GM12878 (cell line): ENCODE measurements around the gene FGF12. TPM values are rescaled to one million over a fixed set of nuclear protein-coding genes. Genes with fewer than 3 reads are reported as not detected.

ENCODE experiments used
- ATAC-seq: fragments of 200-7000 bp; cut with Tn5 transposase; 3 replicates; pipeline ENCODE4 v1.9.1; 2020; ENCODE audit warnings: mild to moderate bottlenecking, moderate library complexity
- BruUV-seq: library from RNA; stranded (reverse); fragments of 400-500 nt; replicated peaks from 2 replicates; lab custom pipeline; 2021; lab: Mats Ljungman, UMichigan
- CTCF ChIA-PET: fragments of 300-600 bp; sonication (Branson Sonifier 250); formaldehyde crosslinking; extraction: SDS; loops from one replicate; lab custom pipeline; 2021; ENCODE audit warnings: inconsistent platforms; lab: Yijun Ruan, JAX
- POLR2A ChIA-PET: fragments of 350-600 bp; formaldehyde crosslinking; extraction: SDS; loops from one replicate; lab custom pipeline; 2021; ENCODE audit warnings: inconsistent platforms; lab: Charles Lee
- RAD21 ChIA-PET: fragments of 300-600 bp; sonication (Branson Sonifier 250); formaldehyde crosslinking; loops from one replicate; lab custom pipeline; 2023; ENCODE audit warnings: antibody characterized with exemption; ENCODE audit not compliant: unreplicated experiment; lab: Charles Lee
- SMC1A ChIA-PET: fragments of 300-600 bp; sonication (Branson Sonifier 250); formaldehyde crosslinking; loops from one replicate; lab custom pipeline; 2023; ENCODE audit not compliant: unreplicated experiment, uncharacterized antibody; lab: Charles Lee
- DNase-seq: peaks from one replicate; pipeline ENCODE4 v3.0.0-alpha.2; 2011; ENCODE audit warnings: low read depth, low spot score
- FAIRE-seq: peaks from 3 replicates; lab custom pipeline; 2011; peaks lifted over from hg19 to GRCh38; lab: Jason Lieb, UNC
- H2AFZ ChIP-seq: 2 replicates; pipeline ENCODE4 v1.6.0; 2011; ENCODE audit warnings: low read depth, low read length, control low read depth; ENCODE audit not compliant: control insufficient read depth
- H3K27ac ChIP-seq: 2 replicates; pipeline ENCODE4 v1.5.1; 2011; ENCODE audit warnings: control low read depth; ENCODE audit not compliant: control insufficient read depth, insufficient read depth
- H3K27me3 ChIP-seq, 2 experiments: replicated peaks in 1 of 2; 2 replicates each; pipeline versions ENCODE4 v1.6.0 to v1.6.1; 2011; ENCODE audit warnings: low read length in 1 of 2; ENCODE audit not compliant: control insufficient read depth in 2 of 2, insufficient read depth in 2 of 2
- H3K36me3 ChIP-seq, 2 experiments: 2 replicates each; pipeline ENCODE4 v1.5.1; 2011; ENCODE audit warnings: low read length in 1 of 2; ENCODE audit not compliant: control insufficient read depth in 2 of 2, insufficient read depth in 2 of 2
- H3K4me1 ChIP-seq: 2 replicates; pipeline ENCODE4 v1.6.1; 2011; ENCODE audit warnings: mild to moderate bottlenecking, low read length, moderate library complexity, mixed read lengths; ENCODE audit not compliant: control insufficient read depth, insufficient read depth
- H3K4me2 ChIP-seq: 2 replicates; pipeline ENCODE4 v1.6.0; 2011; ENCODE audit warnings: control low read depth; ENCODE audit not compliant: control insufficient read depth, insufficient read depth
- H3K4me3 ChIP-seq: fragments of 200-600 bp; sonication (generic); 2 replicates; pipeline ENCODE4 v1.5.1; 2016
- H3K79me2 ChIP-seq: 2 replicates; pipeline ENCODE4 v1.6.0; 2011; ENCODE audit warnings: low read length; ENCODE audit not compliant: control insufficient read depth, insufficient read depth
- H3K9ac ChIP-seq: 2 replicates; pipeline ENCODE4 v1.8.0; 2011; ENCODE audit warnings: low read length, control low read depth, mixed read lengths; ENCODE audit not compliant: control insufficient read depth, insufficient read depth
- H3K9me3 ChIP-seq: replicated peaks from 3 replicates; pipeline ENCODE4 v1.5.1; 2011; ENCODE audit warnings: mild to moderate bottlenecking, low read length; ENCODE audit not compliant: control insufficient read depth, insufficient read depth
- H4K20me1 ChIP-seq: 2 replicates; pipeline ENCODE4 v1.6.0; 2011; ENCODE audit not compliant: control insufficient read depth, insufficient read depth
- ASH2L ChIP-seq: fragments of 300-600, 200-600 bp; sonication (generic); IDR thresholded peaks from 2 replicates; pipeline ENCODE4 v1.6.1; 2017; ENCODE audit warnings: low read depth, mild to moderate bottlenecking, borderline replicate concordance
- BCLAF1 ChIP-seq: fragments of 450-650 bp; IDR thresholded peaks from 2 replicates; pipeline ENCODE4 v1.6.1; 2017; ENCODE audit warnings: antibody characterized with exemption, mild to moderate bottlenecking, moderate library complexity
- BHLHE40 ChIP-seq, 2 experiments: fragments of 450-650 bp in 1 of 2; IDR thresholded peaks; 2 replicates each; pipeline ENCODE4 v1.6.1; 2011 to 2017; ENCODE audit warnings: low read depth in 2 of 2, borderline replicate concordance in 1 of 2, improper control_type of control experiment in 1 of 2, low read length in 1 of 2, mild to moderate bottlenecking in 1 of 2
- BMI1 ChIP-seq: fragments of 450-650 bp; IDR thresholded peaks from 2 replicates; pipeline ENCODE4 v1.6.1; 2016; ENCODE audit warnings: mild to moderate bottlenecking, moderate library complexity, borderline replicate concordance
- CHD2 ChIP-seq: IDR thresholded peaks from 2 replicates; pipeline ENCODE4 v1.6.1; 2011; ENCODE audit warnings: low read depth, low read length, improper control_type of control experiment, borderline replicate concordance
- E2F8 ChIP-seq: fragments of 450-650 bp; IDR thresholded peaks from 2 replicates; pipeline ENCODE4 v1.6.1; 2018; ENCODE audit warnings: mild to moderate bottlenecking, low read depth, moderate library complexity; ENCODE audit not compliant: partially characterized antibody
- ETV6 ChIP-seq, 2 experiments: fragments of 450-650 bp in 1 of 2; IDR thresholded peaks in 1 of 2; conservative IDR thresholded peaks in 1 of 2; 2 replicates each; pipeline ENCODE4 v1.6.1; 2014; ENCODE audit warnings: antibody characterized with exemption in 1 of 2, borderline replicate concordance in 1 of 2, low read depth in 1 of 2, mild to moderate bottlenecking in 1 of 2, moderate library complexity in 1 of 2
- HDAC2 ChIP-seq: fragments of 200-600 bp; sonication (generic); IDR thresholded peaks from 2 replicates; pipeline ENCODE4 v1.6.1; 2017
- NFXL1 ChIP-seq: fragments of 450-650 bp; IDR thresholded peaks from 2 replicates; pipeline ENCODE4 v1.6.1; 2017; ENCODE audit warnings: antibody characterized with exemption, mild to moderate bottlenecking, borderline replicate concordance
- NR2C1 ChIP-seq: fragments of 450-650 bp; IDR thresholded peaks from 2 replicates; pipeline ENCODE4 v1.6.1; 2017; ENCODE audit warnings: antibody characterized with exemption, mild to moderate bottlenecking, moderate library complexity
- RAD21 ChIP-seq: IDR thresholded peaks from 2 replicates; pipeline ENCODE4 v1.6.1; 2011; ENCODE audit warnings: mild to moderate bottlenecking, low read depth, low read length, moderate library complexity; ENCODE audit not compliant: insufficient read depth
- RUNX3 ChIP-seq: IDR thresholded peaks from 2 replicates; pipeline ENCODE4 v1.6.1; 2012; ENCODE audit warnings: low read length, inconsistent platforms
- SUZ12 ChIP-seq: fragments of 200-600 bp; sonication (generic); IDR thresholded peaks from one replicate; pipeline ENCODE4 v1.6.1; 2018; ENCODE audit warnings: antibody characterized with exemption, mild to moderate bottlenecking; ENCODE audit not compliant: unreplicated experiment
- TAF1 ChIP-seq: IDR thresholded peaks from 2 replicates; pipeline ENCODE4 v1.6.1; 2011; ENCODE audit warnings: mild to moderate bottlenecking, low read depth, low read length, borderline replicate concordance
- ZBTB33 ChIP-seq: fragments of 450-650 bp; IDR thresholded peaks from 2 replicates; pipeline ENCODE4 v1.6.1; 2017; ENCODE audit warnings: mild to moderate bottlenecking
- ZZZ3 ChIP-seq: IDR thresholded peaks from 2 replicates; pipeline ENCODE4 v1.6.1; 2011; ENCODE audit warnings: low read depth; ENCODE audit not compliant: control insufficient read depth, insufficient read length
- WGBS: methylation state at CpG from one replicate; pipeline ENCODE4 v1.1.6; 2016; ENCODE audit warnings: low lambda C conversion rate; ENCODE audit not compliant: insufficient replicate concordance, insufficient coverage; ENCODE audit errors: missing lambda C conversion rate; 5-methylcytosine and 5-hydroxymethylcytosine counted together
- in situ Hi-C: fragments of 300-500 bp; cut with MboI; formaldehyde crosslinking; loops from 9 replicates; pipeline ENCODE4 v1.14.3; 2018; ENCODE audit warnings: mixed read lengths
- intact Hi-C: fragments of 100-400 bp; cut with micrococcal nuclease; formaldehyde crosslinking; loops from one replicate; pipeline ENCODE4 v1.14.2; 2022; ENCODE audit not compliant: unreplicated experiment
- polyA plus RNA-seq, 11 experiments: library from polyadenylated mRNA; depleted of rRNA in 4 of 11; unstranded in 6 of 11; stranded (reverse) in 5 of 11; fragments of >200 nt; fragmentation: Nextera tagmentation in 4 of 11; fragmentation: Illumina TruSeq in 1 of 11; extraction: Ambion mirVana in 4 of 11; extraction: Trizol in 1 of 11; gene quantifications; 1 replicate in 1 of 11; 2 replicates in 10 of 11; pipeline versions ENCODE4 v1.2.1 to v1.2.3, GENCODE V29; 2011 to 2016; ENCODE audit warnings: inconsistent platforms in 2 of 11, missing spikeins in 2 of 11, low read depth in 1 of 11
- total RNA-seq, 4 experiments: library from RNA; depleted of rRNA in 3 of 4; stranded (reverse); fragments of >200 nt in 3 of 4; fragmentation: Illumina TruSeq in 1 of 4; extraction: Trizol in 1 of 4; gene quantifications; 2 replicates each; pipeline versions ENCODE4 v1.2.1 to v1.2.3, GENCODE V29; 2013 to 2021

The FGF12 gene
- total and polyA plus RNA-seq, 10 of the 15 experiments (the other 5 are each of a cell fraction or from before 2014, with no cell fraction given): 0.03 to 0.43 (median 0.13) TPM; not detected in 7

GRCh38 chr3:192747746-192748145 is 20.4 kb upstream of the FGF12 start (continued):
- TF ChIP-seq ZBTB33 (no peak), BMI1 (no peak), SUZ12 (no peak), BHLHE40 (IDR thresholded peaks at IDR 0.05; ENCODE audit: borderline replicate concordance in 1 of 2, low read depth in 2 of 2, low read length in 1 of 2) (no peak), NFXL1 (no peak), BCLAF1 (no peak), ZZZ3 (no peak), RAD21 (no peak)

- ChIA-PET POLR2A (no interaction called here), RAD21 (no interaction called here), SMC1A (interaction anchor here (0.7 kb wide), 1 partner anchor 337 kb away, joined by 3 read pairs; no protein-coding TSS in a partner anchor), CTCF (no interaction called here)
- H2AFZ ChIP-seq: no peak overlapping the region
- no peak for DNase-seq
- BruUV-seq: no TSS peak
- H3K9ac ChIP-seq: no peak overlapping the region
- ATAC-seq: no peak
- in situ Hi-C loops: no loop called here
- 0% methylated on average over 1 of the region's 1 CpG for WGBS
- no peaks in the 10 kb centered on the region for H3K27me3 ChIP-seq
- no peaks in the 10 kb centered on the region for H4K20me1 ChIP-seq
- no peaks in the 10 kb centered on the region for H3K79me2 ChIP-seq
- H3K9me3 ChIP-seq: no peaks in the 10 kb centered on the region
- intact Hi-C loops: no loop called here
- FAIRE-seq: no peak
- H3K36me3 ChIP-seq: no peaks in the 10 kb centered on the region
- H3K27ac ChIP-seq: no peak overlapping the region
- H3K4me1 ChIP-seq: no peaks in the 10 kb centered on the region
- no peak overlapping the region for H3K4me3 ChIP-seq
- no peak overlapping the region for H3K4me2 ChIP-seq
- TF ChIP-seq E2F8: no peak
- no peak for TF ChIP-seq TAF1
- no peak for TF ChIP-seq ASH2L
- TF ChIP-seq RUNX3: no peak
- TF ChIP-seq ETV6 (conservative IDR thresholded peaks at IDR 0.05 in 1 of 2, IDR thresholded peaks at IDR 0.05 in 1 of 2; ENCODE audit: borderline replicate concordance in 1 of 2, low read depth in 1 of 2): no peak
- TF ChIP-seq CHD2: no peak
- TF ChIP-seq NR2C1: no peak
- no peak for TF ChIP-seq HDAC2
- TF ChIP-seq NFXL1: no peak
Observed at GRCh38 chr3:192747145-192747544, 19.8 kb upstream of the FGF12 start.
